BLaER1 treated with 17β-estradiol and CSF1 and Interleukin-3, amounts not matched to agents 10 nM and 100 nM (cell line): Measurements from ENCODE around the gene ELFN1.

ENCODE experiments used
- H3K27ac ChIP-seq, 11 experiments: shearing (Covaris generic); formaldehyde crosslinking; 2 replicates each; pipeline ENCODE4 v1.8.1; 2022
- H3K27me3 ChIP-seq, 11 experiments: shearing (Covaris generic); formaldehyde crosslinking; 2 replicates each; pipeline ENCODE4 v1.8.1; 2022
- H3K36me3 ChIP-seq, 11 experiments: shearing (Covaris generic); formaldehyde crosslinking; 2 replicates each; pipeline ENCODE4 v1.8.1; 2022
- H3K4me1 ChIP-seq, 10 experiments: shearing (Covaris generic); formaldehyde crosslinking; 2 replicates each; pipeline ENCODE4 v1.8.1; 2022
- H3K4me2 ChIP-seq, 11 experiments: shearing (Covaris generic); formaldehyde crosslinking; 2 replicates each; pipeline ENCODE4 v1.8.1; 2022
- H3K4me3 ChIP-seq, 10 experiments: shearing (Covaris generic); formaldehyde crosslinking; 2 replicates each; pipeline ENCODE4 v1.8.1; 2022
- H3K9ac ChIP-seq, 11 experiments: shearing (Covaris generic); formaldehyde crosslinking; 2 replicates each; pipeline ENCODE4 v1.8.1; 2022
- H3K9me3 ChIP-seq, 11 experiments: shearing (Covaris generic); formaldehyde crosslinking; replicated peaks in 1 of 11; 2 replicates each; pipeline ENCODE4 v1.8.1; 2022
- H4K20me1 ChIP-seq, 11 experiments: shearing (Covaris generic); formaldehyde crosslinking; 2 replicates each; pipeline ENCODE4 v1.8.1; 2022
- Cebpa-rat ChIP-seq, 11 experiments: shearing (Covaris generic); IDR thresholded peaks; 2 replicates each; pipeline ENCODE4 v1.8.1; 2022

Gene ELFN1

GRCh38 chr7:1740214-1740613 is 70.1 kb downstream of the ELFN1 start:
- peaks cover 6 to 38% (median 20%) of the 10 kb centered on the region in 11 experiments; a peak in 15 of 22 replicates for H3K27me3 ChIP-seq
- peaks cover 31 to 84% (median 71%) of the 10 kb centered on the region in 10 experiments for H3K4me1 ChIP-seq
- no peaks in the 10 kb centered on the region; a peak in 1 of 22 replicates for H3K36me3 ChIP-seq
- peak overlapping the region in 10 of 11 experiments; percentile 19 to 93 (median 84); a peak in 19 of 22 replicates for H3K4me2 ChIP-seq
- no peak overlapping the region for H3K4me3 ChIP-seq
- H3K9me3 ChIP-seq, result no peaks in the 10 kb centered on the region
- H4K20me1 ChIP-seq, result peaks cover 0 to 42% (median 9%) of the 10 kb centered on the region in 11 experiments; a peak in 7 of 22 replicates
- no peak for TF ChIP-seq Cebpa-rat (IDR thresholded peaks at IDR 0.05)
- no peak overlapping the region for H3K27ac ChIP-seq
- H3K9ac ChIP-seq, result no peak overlapping the region

- no peak for TF ChIP-seq Cebpa-rat (IDR thresholded peaks at IDR 0.05)
- Histone ChIP-seq H3K27me3 (peaks cover 6 to 38% (median 20%) of the 10 kb centered on the region in 11 experiments; a peak in 15 of 22 replicates), H4K20me1 (peaks cover 0 to 42% (median 9%) of the 10 kb centered on the region in 11 experiments; a peak in 8 of 22 replicates), H3K4me1 (peaks cover 31 to 75% (median 65%) of the 10 kb centered on the region in 10 experiments), H3K4me3 (peak overlapping the region in 2 of 10 experiments; percentile 40 to 56; a peak in 1 of 20 replicates), H3K4me2 (peak overlapping the region; percentile 53 to 92 (median 83); a peak in 21 of 22 replicates), H3K27ac (no peak overlapping the region), H3K9me3 (no peaks in the 10 kb centered on the region), H3K36me3 (peaks cover 0 to 7% (median 0%) of the 10 kb centered on the region in 11 experiments; a peak in 1 of 22 replicates), H3K9ac (no peak overlapping the region)
Observed at GRCh38 chr7:1741246-1741645, 71.2 kb downstream of the ELFN1 start.

- H3K27ac ChIP-seq, result no peak overlapping the region
- peaks cover 6 to 38% (median 20%) of the 10 kb centered on the region in 11 experiments; a peak in 15 of 22 replicates for H3K27me3 ChIP-seq
Observed at GRCh38 chr7:1741751-1742554, 71.9 kb downstream of the ELFN1 start.

GRCh38 chr7:1742555-1743303 is 72.7 kb downstream of the ELFN1 start:
- H3K9me3 ChIP-seq, result no peaks in the 10 kb centered on the region
- H3K4me1 ChIP-seq, result peaks cover 31 to 64% (median 59%) of the 10 kb centered on the region in 10 experiments
- peaks cover 0 to 7% (median 0%) of the 10 kb centered on the region in 11 experiments; a peak in 1 of 22 replicates for H3K36me3 ChIP-seq
- TF ChIP-seq Cebpa-rat (IDR thresholded peaks at IDR 0.05), result no peak
- H3K27ac ChIP-seq, result no peak overlapping the region
- peaks cover 10 to 44% (median 26%) of the 10 kb centered on the region in 11 experiments; a peak in 19 of 22 replicates for H3K27me3 ChIP-seq
- H4K20me1 ChIP-seq, result peaks cover 0 to 42% (median 9%) of the 10 kb centered on the region in 11 experiments; a peak in 7 of 22 replicates
- H3K4me2 ChIP-seq, result peak overlapping the region; percentile 53 to 92 (median 83)
- peak overlapping the region in 5 of 10 experiments; percentile 25 to 47 (median 36); a peak in 6 of 20 replicates for H3K4me3 ChIP-seq
- H3K9ac ChIP-seq, result peak overlapping the region in 3 of 11 experiments; percentile 4 to 9 (median 8); a peak in 4 of 22 replicates

More at GRCh38 chr7:1741751-1742554, 71.9 kb downstream of the ELFN1 start:
- peak overlapping the region; percentile 53 to 92 (median 83) for H3K4me2 ChIP-seq
- peaks cover 0 to 7% (median 0%) of the 10 kb centered on the region in 11 experiments; a peak in 1 of 22 replicates for H3K36me3 ChIP-seq
- TF ChIP-seq Cebpa-rat (IDR thresholded peaks at IDR 0.05), result no peak
- peak overlapping the region in 1 of 11 experiments; percentile 43; a peak in 1 of 22 replicates for H3K9ac ChIP-seq
- H3K4me1 ChIP-seq, result peaks cover 31 to 68% (median 60%) of the 10 kb centered on the region in 10 experiments
- H4K20me1 ChIP-seq, result peaks cover 0 to 42% (median 9%) of the 10 kb centered on the region in 11 experiments; a peak in 8 of 22 replicates
- H3K4me3 ChIP-seq, result peak overlapping the region in 4 of 10 experiments; percentile 18 to 56 (median 38); a peak in 6 of 20 replicates
- no peaks in the 10 kb centered on the region for H3K9me3 ChIP-seq

GRCh38 chr7:1743481-1744230 is 73.6 kb downstream of the ELFN1 start:
- Histone ChIP-seq H3K9ac (no peak overlapping the region), H4K20me1 (peaks cover 0 to 42% (median 9%) of the 10 kb centered on the region in 11 experiments; a peak in 7 of 22 replicates), H3K36me3 (peaks cover 0 to 7% (median 0%) of the 10 kb centered on the region in 11 experiments; a peak in 1 of 22 replicates), H3K4me2 (peak overlapping the region; percentile 53 to 92 (median 83); a peak in 21 of 22 replicates), H3K4me3 (no peak overlapping the region), H3K4me1 (peaks cover 25 to 64% (median 58%) of the 10 kb centered on the region in 10 experiments), H3K9me3 (no peaks in the 10 kb centered on the region), H3K27ac (no peak overlapping the region), H3K27me3 (peaks cover 19 to 54% (median 36%) of the 10 kb centered on the region in 11 experiments)
- no peak for TF ChIP-seq Cebpa-rat (IDR thresholded peaks at IDR 0.05)

GRCh38 chr7:1744296-1745017 is 74.4 kb downstream of the ELFN1 start:
- Histone ChIP-seq H3K36me3 (peaks cover 0 to 7% (median 0%) of the 10 kb centered on the region in 11 experiments; a peak in 1 of 22 replicates), H3K27me3 (peaks cover 26 to 62% (median 41%) of the 10 kb centered on the region in 11 experiments), H3K4me3 (no peak overlapping the region), H3K9ac (no peak overlapping the region), H3K9me3 (no peaks in the 10 kb centered on the region), H3K4me2 (no peak overlapping the region), H3K4me1 (peaks cover 19 to 61% (median 50%) of the 10 kb centered on the region in 10 experiments), H3K27ac (no peak overlapping the region), H4K20me1 (peaks cover 0 to 36% (median 9%) of the 10 kb centered on the region in 11 experiments; a peak in 7 of 22 replicates)
- no peak for TF ChIP-seq Cebpa-rat (IDR thresholded peaks at IDR 0.05)

GRCh38 chr7:1745018-1745532 is 75.0 kb downstream of the ELFN1 start:
- Histone ChIP-seq H3K4me3 (no peak overlapping the region), H3K4me1 (peaks cover 19 to 61% (median 45%) of the 10 kb centered on the region in 10 experiments), H3K4me2 (no peak overlapping the region), H4K20me1 (peaks cover 0 to 31% (median 9%) of the 10 kb centered on the region in 11 experiments; a peak in 7 of 22 replicates), H3K9ac (no peak overlapping the region), H3K9me3 (no peaks in the 10 kb centered on the region), H3K27ac (no peak overlapping the region), H3K27me3 (peaks cover 32 to 65% (median 43%) of the 10 kb centered on the region in 11 experiments), H3K36me3 (peaks cover 0 to 7% (median 0%) of the 10 kb centered on the region in 11 experiments; a peak in 1 of 22 replicates)
- TF ChIP-seq Cebpa-rat (IDR thresholded peaks at IDR 0.05), result no peak
